HG03378 (cell line): ENCODE results near the gene PLA2G2E.
A peak's percentile ranks its signal among the peaks of the same experiment; 100 is the strongest.
"Not testable (repeated sequence)": the region's sequence is repeated elsewhere in the genome, so short reads cannot be mapped to it uniquely, and the experiment has no call there.

Experiments
- ATAC-seq: cut with Tn5 transposase; IDR thresholded peaks from one replicate; pipeline ENCODE4 v1.9.1; 2021; ENCODE audit warnings: mild to moderate bottlenecking, moderate library complexity; ENCODE audit not compliant: unreplicated experiment

The PLA2G2E gene

GRCh38 chr1:19888112-19888511 is 35.3 kb downstream of the PLA2G2E start:
- ATAC-seq, result no peak

- no peak for ATAC-seq
Observed at GRCh38 chr1:19885821-19886220, 37.6 kb downstream of the PLA2G2E start.

- ATAC-seq, result no peak
Observed at GRCh38 chr1:19884312-19884711, 39.1 kb downstream of the PLA2G2E start.

- ATAC-seq, result peak; percentile 85
Observed at GRCh38 chr1:19882111-19883071, 41.0 kb downstream of the PLA2G2E start, which contains the start of gene OTUD3. Gene OTUD3 (plus strand): TSS chr1:19882395. CDS start chr1:19882514, 119 bp downstream.

- not testable (repeated sequence) for ATAC-seq
Observed at GRCh38 chr1:19880841-19881240, 42.6 kb downstream of the PLA2G2E start.

- no peak for ATAC-seq
Observed at GRCh38 chr1:19879661-19880060, 43.8 kb downstream of the PLA2G2E start.

GRCh38 chr1:19879227-19879626 is 44.2 kb downstream of the PLA2G2E start:
- no peak for ATAC-seq

GRCh38 chr1:19878637-19878985 is 44.8 kb downstream of the PLA2G2E start:
- ATAC-seq, result no peak

- ATAC-seq, result no peak
Observed at GRCh38 chr1:19877821-19878636, 45.4 kb downstream of the PLA2G2E start.

- ATAC-seq, result no peak
Observed at GRCh38 chr1:19877181-19877750, 46.2 kb downstream of the PLA2G2E start.

GRCh38 chr1:19872190-19872589 is 51.2 kb downstream of the PLA2G2E start:
- no peak for ATAC-seq
